HepG2 (cell line): ENCODE data around the gene CPE. TPM values are rescaled to one million over a fixed set of nuclear protein-coding genes. Genes with fewer than 3 reads are reported as not detected.

ENCODE experiments used
- ATAC-seq: fragments of 200-7000 bp; cut with Tn5 transposase; 3 replicates; pipeline ENCODE4 v1.9.1; 2020; ENCODE audit warnings: mild to moderate bottlenecking, moderate library complexity
- BruUV-seq: library from RNA; stranded (reverse); fragments of 400-500 nt; replicated peaks from 2 replicates; lab custom pipeline; 2021; lab: Mats Ljungman, UMichigan
- CTCF ChIA-PET: fragments of 300-600 bp; formaldehyde crosslinking; extraction: SDS; loops from one replicate; lab custom pipeline; 2021; ENCODE audit warnings: low total read pairs, inconsistent platforms, low intra/inter-chr PET ratio; lab: Yijun Ruan, JAX
- POLR2A ChIA-PET: fragments of 350-600 bp; sonication (Branson Sonifier 250); formaldehyde crosslinking; loops from one replicate; lab custom pipeline; 2020; ENCODE audit warnings: antibody characterized with exemption, inconsistent platforms; lab: Yijun Ruan, JAX
- DNase-seq: peaks from one replicate; pipeline ENCODE4 v3.0.0-alpha.2; 2015; ENCODE audit warnings: low spot score
- FAIRE-seq: peaks from 3 replicates; lab custom pipeline; 2011; peaks lifted over from hg19 to GRCh38; lab: Jason Lieb, UNC
- H2AFZ ChIP-seq: one replicate; pipeline ENCODE4 v1.6.1; 2011; ENCODE audit warnings: low read length, inconsistent platforms
- H3K27ac ChIP-seq: fragments of 300-600 bp; 3 replicates; pipeline ENCODE4 v1.8.0; 2011; ENCODE audit warnings: mixed run types, mild to moderate bottlenecking, mixed read lengths, low read length, inconsistent platforms; ENCODE audit not compliant: insufficient read depth; ENCODE audit errors: extremely low read length
- H3K27me3 ChIP-seq, 2 experiments: fragments of 200-600 bp in 1 of 2; 2 replicates in 1 of 2; 3 replicates in 1 of 2; pipeline versions ENCODE4 v1.6.0 to v1.8.0; 2011; ENCODE audit warnings: low read length in 2 of 2, mild to moderate bottlenecking in 2 of 2, moderate library complexity in 2 of 2, inconsistent platforms in 1 of 2; ENCODE audit not compliant: insufficient read depth in 2 of 2, control insufficient read depth in 1 of 2
- H3K36me3 ChIP-seq, 2 experiments: fragments of 200-600 bp in 1 of 2; replicated peaks in 1 of 2; 2 replicates in 1 of 2; 3 replicates in 1 of 2; pipeline versions ENCODE4 v1.5.1 to v1.8.0; 2011; ENCODE audit warnings: low read length in 2 of 2, inconsistent platforms in 1 of 2; ENCODE audit not compliant: insufficient read depth in 2 of 2, control insufficient read depth in 1 of 2
- H3K4me1 ChIP-seq: 2 replicates; pipeline ENCODE4 v1.5.1; 2012; ENCODE audit warnings: low read length, inconsistent platforms; ENCODE audit not compliant: insufficient read depth
- H3K4me2 ChIP-seq: 2 replicates; pipeline ENCODE4 v1.6.0; 2011; ENCODE audit warnings: low read depth, low read length, inconsistent platforms
- H3K4me3 ChIP-seq, 3 experiments: fragments of 200-600 bp in 1 of 3; sonication (generic), shearing (Covaris generic) in 1 of 3; replicated peaks in 1 of 3; 2 replicates each; pipeline ENCODE4 v1.5.1; 2011 to 2016; ENCODE audit warnings: low read length in 3 of 3, inconsistent platforms in 2 of 3, low read depth in 2 of 3, mild to moderate bottlenecking in 2 of 3, control low read depth in 1 of 3, mixed read lengths in 1 of 3; ENCODE audit not compliant: insufficient read depth in 1 of 3
- H3K79me2 ChIP-seq: one replicate; pipeline ENCODE4 v1.6.1; 2011; ENCODE audit warnings: low read length, inconsistent platforms; ENCODE audit not compliant: insufficient read depth
- H3K9ac ChIP-seq: 2 replicates; pipeline ENCODE4 v1.6.0; 2011; ENCODE audit warnings: mild to moderate bottlenecking, low read depth, low read length, inconsistent platforms; ENCODE audit not compliant: insufficient read depth
- H3K9me3 ChIP-seq: 2 replicates; pipeline ENCODE4 v1.5.1; 2012; ENCODE audit warnings: mild to moderate bottlenecking, low read length
- H4K20me1 ChIP-seq: 2 replicates; pipeline ENCODE4 v1.6.0; 2011; ENCODE audit warnings: inconsistent platforms, mild to moderate bottlenecking, low read length, moderate library complexity; ENCODE audit not compliant: insufficient read depth
- ATF1 ChIP-seq: IDR thresholded peaks from 2 replicates; pipeline ENCODE4 v1.6.1; 2016; ENCODE audit warnings: mild to moderate bottlenecking, control low read depth
- DPF2 ChIP-seq: sonication (generic); formaldehyde crosslinking; IDR thresholded peaks from 2 replicates; pipeline ENCODE4 v1.4.0; 2020; ENCODE audit warnings: mild to moderate bottlenecking, low read depth, missing genetic modification reagents, borderline replicate concordance
- FOXK2 ChIP-seq: fragments of 450-650 bp; IDR thresholded peaks from 2 replicates; pipeline ENCODE4 v1.6.1; 2016
- REL ChIP-seq: sonication (generic); formaldehyde crosslinking; conservative IDR thresholded peaks from 2 replicates; pipeline ENCODE4 v1.8.0; 2022; ENCODE audit warnings: mild to moderate bottlenecking, missing genetic modification reagents, moderate library complexity
- TEAD3 ChIP-seq: optimal IDR thresholded peaks from 2 replicates; pipeline ENCODE3; 2016; ENCODE audit warnings: borderline replicate concordance
- TSC22D2 ChIP-seq: sonication (generic); formaldehyde crosslinking; IDR thresholded peaks from 2 replicates; pipeline ENCODE4 v1.5.1; 2020; ENCODE audit warnings: missing genetic modification reagents, mild to moderate bottlenecking, borderline replicate concordance
- ZNF136 ChIP-seq: sonication (generic); formaldehyde crosslinking; IDR thresholded peaks from 2 replicates; pipeline ENCODE4 v1.8.1; 2022; ENCODE audit warnings: low read depth, mild to moderate bottlenecking, moderate library complexity, missing genetic modification reagents
- ZNF207 ChIP-seq: fragments of 450-650 bp; IDR thresholded peaks from 2 replicates; pipeline ENCODE4 v1.6.1; 2016; ENCODE audit warnings: antibody characterized with exemption, borderline replicate concordance
- ZNF337 ChIP-seq: sonication (generic); formaldehyde crosslinking; IDR thresholded peaks from 2 replicates; pipeline ENCODE4 v1.5.1; 2020; ENCODE audit warnings: missing genetic modification reagents, low read depth, mild to moderate bottlenecking, borderline replicate concordance
- ZNF354B ChIP-seq: sonication (generic); formaldehyde crosslinking; IDR thresholded peaks from 2 replicates; pipeline ENCODE4 v1.8.0; 2022; ENCODE audit warnings: mild to moderate bottlenecking, missing genetic modification reagents
- ZNF572 ChIP-seq: sonication (generic); formaldehyde crosslinking; IDR thresholded peaks from 2 replicates; pipeline ENCODE4 v1.5.1; 2020; ENCODE audit warnings: mild to moderate bottlenecking, missing genetic modification reagents
- ZNF607 ChIP-seq: sonication (generic); formaldehyde crosslinking; IDR thresholded peaks from 2 replicates; pipeline ENCODE4 v1.5.1; 2020; ENCODE audit warnings: missing genetic modification reagents, mild to moderate bottlenecking, borderline replicate concordance
- WGBS: methylation state at CpG from one replicate; pipeline ENCODE4 v1.1.6; 2017; ENCODE audit warnings: low lambda C conversion rate; 5-methylcytosine and 5-hydroxymethylcytosine counted together
- in situ Hi-C: cut with HindIII; loops from 2 replicates; pipeline ENCODE4 v1.10.0; 2017; ENCODE audit warnings: low pct_unique_long_range_greater_than_20kb; ENCODE audit not compliant: extremely low pct_ligation_motif_present
- intact Hi-C: fragments of 100-400 bp; cut with micrococcal nuclease; formaldehyde crosslinking; loops from one replicate; pipeline ENCODE4 v1.10.0; 2022; ENCODE audit not compliant: unreplicated experiment
- polyA plus RNA-seq, 8 experiments: library from polyadenylated mRNA; depleted of rRNA in 3 of 8; stranded (reverse) in 7 of 8; unstranded in 1 of 8; fragments of >200 nt; fragmentation: Illumina TruSeq in 4 of 8; extraction: Trizol in 4 of 8; gene quantifications; 2 replicates each; pipeline versions ENCODE4 v1.2.1 to v1.2.3, GENCODE V29; 2011 to 2016; ENCODE audit warnings: low read depth in 4 of 8, missing spikeins in 1 of 8, mixed read lengths in 1 of 8; ENCODE audit not compliant: insufficient read depth in 1 of 8
- total RNA-seq, 5 experiments: library from RNA; depleted of rRNA; stranded (reverse); fragments of >200 nt; fragmentation: Illumina TruSeq; extraction: Trizol; gene quantifications; 2 replicates each; pipeline ENCODE4 v1.2.3, GENCODE V29; 2016; ENCODE audit warnings: low read depth in 1 of 5
- TF ChIP-seq, protein P1 (sequence below): sonication (generic); formaldehyde crosslinking; IDR thresholded peaks from 2 replicates; pipeline ENCODE4 v1.4.0; 2020; ENCODE audit warnings: mild to moderate bottlenecking, missing genetic modification reagents, borderline replicate concordance
- TF ChIP-seq, protein P2 (sequence below): sonication (generic); formaldehyde crosslinking; IDR thresholded peaks from 2 replicates; pipeline ENCODE4 v1.8.0; 2022; ENCODE audit warnings: mild to moderate bottlenecking, missing genetic modification reagents

The CPE gene
- total and polyA plus RNA-seq, 2 of the 13 experiments (the other 11 are each of a cell fraction or from before 2014, with no cell fraction given) = 268 to 852 TPM

DNA sequence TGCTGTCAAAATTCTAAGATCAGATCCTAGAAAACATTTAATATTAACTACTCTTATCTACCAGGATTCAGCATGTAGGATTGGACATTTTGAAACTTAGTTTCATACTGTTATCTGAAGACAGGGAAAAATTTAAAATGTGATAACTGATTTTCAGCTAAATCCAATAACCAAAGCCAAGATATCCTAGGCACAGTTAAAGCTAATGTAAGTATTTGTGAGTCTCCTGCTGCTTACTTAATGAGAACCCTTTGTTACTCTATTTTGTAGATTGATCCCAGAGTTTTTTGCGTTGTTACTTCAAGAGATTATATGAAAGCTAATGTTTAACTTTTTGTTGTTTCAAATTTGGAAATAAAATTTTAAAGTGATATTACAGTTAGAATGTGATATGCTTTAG is 2.0 kb downstream of the CPE start:
- peak overlapping the region; percentile 65 for H3K9ac ChIP-seq
- ChIA-PET CTCF (no interaction called here), POLR2A (no interaction called here)
- TF ChIP-seq ZNF354B (CRISPR knock-in tag) = no peak
- TF ChIP-seq DPF2 (CRISPR knock-in tag) = no peak
- TF ChIP-seq TSC22D2 = no peak
- TF ChIP-seq ZNF207 = no peak
- TF ChIP-seq REL = no peak
- TF ChIP-seq, protein P1, sequence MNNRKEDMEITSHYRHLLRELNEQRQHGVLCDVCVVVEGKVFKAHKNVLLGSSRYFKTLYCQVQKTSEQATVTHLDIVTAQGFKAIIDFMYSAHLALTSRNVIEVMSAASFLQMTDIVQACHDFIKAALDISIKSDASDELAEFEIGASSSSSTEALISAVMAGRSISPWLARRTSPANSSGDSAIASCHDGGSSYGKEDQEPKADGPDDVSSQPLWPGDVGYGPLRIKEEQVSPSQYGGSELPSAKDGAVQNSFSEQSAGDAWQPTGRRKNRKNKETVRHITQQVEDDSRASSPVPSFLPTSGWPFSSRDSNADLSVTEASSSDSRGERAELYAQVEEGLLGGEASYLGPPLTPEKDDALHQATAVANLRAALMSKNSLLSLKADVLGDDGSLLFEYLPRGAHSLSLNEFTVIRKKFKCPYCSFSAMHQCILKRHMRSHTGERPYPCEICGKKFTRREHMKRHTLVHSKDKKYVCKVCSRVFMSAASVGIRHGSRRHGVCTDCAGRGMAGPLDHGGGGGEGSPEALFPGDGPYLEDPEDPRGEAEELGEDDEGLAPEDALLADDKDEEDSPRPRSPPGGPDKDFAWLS = no peak
- TF ChIP-seq TEAD3 (CRISPR knock-in tag) = no peak
- TF ChIP-seq ZNF136 (CRISPR knock-in tag) = no peak
- TF ChIP-seq ZNF607 (CRISPR knock-in tag) = no peak
- TF ChIP-seq, protein P2, sequence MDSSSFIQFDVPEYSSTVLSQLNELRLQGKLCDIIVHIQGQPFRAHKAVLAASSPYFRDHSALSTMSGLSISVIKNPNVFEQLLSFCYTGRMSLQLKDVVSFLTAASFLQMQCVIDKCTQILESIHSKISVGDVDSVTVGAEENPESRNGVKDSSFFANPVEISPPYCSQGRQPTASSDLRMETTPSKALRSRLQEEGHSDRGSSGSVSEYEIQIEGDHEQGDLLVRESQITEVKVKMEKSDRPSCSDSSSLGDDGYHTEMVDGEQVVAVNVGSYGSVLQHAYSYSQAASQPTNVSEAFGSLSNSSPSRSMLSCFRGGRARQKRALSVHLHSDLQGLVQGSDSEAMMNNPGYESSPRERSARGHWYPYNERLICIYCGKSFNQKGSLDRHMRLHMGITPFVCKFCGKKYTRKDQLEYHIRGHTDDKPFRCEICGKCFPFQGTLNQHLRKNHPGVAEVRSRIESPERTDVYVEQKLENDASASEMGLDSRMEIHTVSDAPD = no peak
- TF ChIP-seq ATF1 = no peak
- TF ChIP-seq ZNF337 (CRISPR knock-in tag) = no peak
- TF ChIP-seq ZNF572 = no peak
- TF ChIP-seq FOXK2 = no peak
- peaks cover 67% of the 10 kb centered on the region for H3K4me1 ChIP-seq
- H3K4me2 ChIP-seq = peak overlapping the region; percentile 78
- in situ Hi-C loops = no loop called here
- peak overlapping the region; percentile 79 to 91 (median 85); a peak in 5 of 6 replicates for H3K4me3 ChIP-seq
- 23% methylated on average over 1 of the region's 1 CpG for WGBS
- FAIRE-seq (no peak), DNase-seq (no peak), ATAC-seq (no peak)
- no peak overlapping the region for H2AFZ ChIP-seq
- H4K20me1 ChIP-seq = no peaks in the 10 kb centered on the region
- no peaks in the 10 kb centered on the region for H3K9me3 ChIP-seq
- H3K79me2 ChIP-seq = peaks cover 67% of the 10 kb centered on the region
- H3K27ac ChIP-seq = no peak overlapping the region
- no peaks in the 10 kb centered on the region; a peak in 1 of 5 replicates for H3K27me3 ChIP-seq
- intact Hi-C loops = no loop called here
- no peaks in the 10 kb centered on the region; a peak in 2 of 5 replicates for H3K36me3 ChIP-seq
- BruUV-seq = no TSS peak
